ENCODE data around the gene ZNF576.
"Not testable (repeated sequence)": the region's sequence is repeated elsewhere in the genome, so short reads cannot be mapped to it uniquely, and the experiment has no call there.

ZNF576 gene

GRCh38 chr19:43575156-43575950, 21.0 kb upstream of the ZNF576 start, which contains the start of the genes PINLYP and XRCC1:
Gene PINLYP, plus strand, starts transcription at chr19:43575801. Its CDS starts 1,391 bp downstream, at chr19:43577192.
Gene XRCC1, minus strand, starts transcription at chr19:43575527. Its CDS starts 69 bp downstream, at chr19:43575458.
- peak; percentile 90 to 92 for DNase-seq (ENCODE audit: low read depth in 2 of 2)

- DNase-seq (ENCODE audit: low read depth in 2 of 2), result no peak
These were observed 20.2 kb upstream of the ZNF576 start for GRCh38 chr19:43575955-43576878.

GRCh38 chr19:43578787-43579186, 17.6 kb upstream of the ZNF576 start:
- DNase-seq (ENCODE audit: low read depth in 2 of 2), result no peak

GRCh38 chr19:43581467-43581866, 14.9 kb upstream of the ZNF576 start:
- DNase-seq (ENCODE audit: low read depth in 2 of 2), result no peak

- no peak for DNase-seq (ENCODE audit: low read depth in 2 of 2)
These were observed 13.9 kb upstream of the ZNF576 start for GRCh38 chr19:43582495-43582894.

- DNase-seq (ENCODE audit: low read depth in 2 of 2), result no peak
These were observed 11.9 kb upstream of the ZNF576 start for GRCh38 chr19:43584484-43584883.

- DNase-seq (ENCODE audit: low read depth in 2 of 2), result no peak
These were observed 10.0 kb upstream of the ZNF576 start for GRCh38 chr19:43586346-43586745.

- DNase-seq (ENCODE audit: low read depth in 2 of 2), result not testable (repeated sequence)
These were observed 9.4 kb upstream of the ZNF576 start for GRCh38 chr19:43587029-43587428.

GRCh38 chr19:43589277-43589676, 7.1 kb upstream of the ZNF576 start:
- DNase-seq (ENCODE audit: low read depth in 2 of 2), result no peak

- no peak for DNase-seq (ENCODE audit: low read depth in 2 of 2)
These were observed 6.7 kb upstream of the ZNF576 start for GRCh38 chr19:43589678-43590077.

GRCh38 chr19:43591904-43592772, 4.3 kb upstream of the ZNF576 start:
- DNase-seq (ENCODE audit: low read depth in 2 of 2), result no peak

GRCh38 chr19:43592800-43593350, 3.5 kb upstream of the ZNF576 start:
- DNase-seq (ENCODE audit: low read depth in 2 of 2), result no peak

GRCh38 chr19:43594081-43594697, 2.2 kb upstream of the ZNF576 start:
- no peak for DNase-seq (ENCODE audit: low read depth in 2 of 2)

- peak; percentile 56 to 60 for DNase-seq (ENCODE audit: low read depth in 2 of 2)
These were observed 1.4 kb upstream of the ZNF576 start for GRCh38 chr19:43594710-43595604.

- peak in 1 of 2 donors; percentile 9 for DNase-seq (ENCODE audit: low read depth in 2 of 2)
These were observed 793 bp upstream of the ZNF576 start for GRCh38 chr19:43595605-43595998.

- DNase-seq (ENCODE audit: low read depth in 2 of 2), result no peak
These were observed 557 bp downstream of the ZNF576 start for GRCh38 chr19:43596842-43597461.

GRCh38 chr19:43597876-43598275, 1.5 kb downstream of the ZNF576 start:
- DNase-seq (ENCODE audit: low read depth in 2 of 2), result no peak

GRCh38 chr19:43598445-43599240, 2.2 kb downstream of the ZNF576 start:
- DNase-seq (ENCODE audit: low read depth in 2 of 2), result no peak
